H9 (cell line): ENCODE results near the gene TAAR8. TPM values are rescaled to one million over a fixed set of nuclear protein-coding genes. Genes with fewer than 3 reads are reported as not detected.

Experiments used
- DNase-seq: peaks from one replicate; pipeline ENCODE4 v3.0.0-alpha.2; 2017
- H2AFZ ChIP-seq: one replicate; pipeline ENCODE4 v1.6.1; 2013; ENCODE audit warnings: mild to moderate bottlenecking, low read length, control low read depth, moderate library complexity
- H2AK5ac ChIP-seq: 2 replicates; pipeline ENCODE4 v1.6.1; 2013; ENCODE audit warnings: low read length, control low read depth, mixed read lengths; ENCODE audit not compliant: insufficient read length
- H2BK120ac ChIP-seq: one replicate; pipeline ENCODE4 v1.6.1; 2013; ENCODE audit warnings: low read depth, mild to moderate bottlenecking, low read length, control low read depth, inconsistent platforms; ENCODE audit not compliant: poor library complexity, severe bottlenecking
- H2BK12ac ChIP-seq: 2 replicates; pipeline ENCODE4 v1.6.1; 2013; ENCODE audit warnings: low read length, control low read depth, mixed read lengths, low read depth; ENCODE audit not compliant: insufficient read length
- H2BK15ac ChIP-seq: 2 replicates; pipeline ENCODE4 v1.6.1; 2013; ENCODE audit warnings: low read depth, low read length, control low read depth
- H2BK20ac ChIP-seq: one replicate; pipeline ENCODE4 v1.6.1; 2013; ENCODE audit warnings: low read depth, mild to moderate bottlenecking, low read length, control low read depth, inconsistent platforms; ENCODE audit not compliant: poor library complexity, severe bottlenecking
- H2BK5ac ChIP-seq: 2 replicates; pipeline ENCODE4 v1.6.1; 2013; ENCODE audit warnings: low read length, control low read depth, mixed read lengths; ENCODE audit not compliant: insufficient read length
- H3K14ac ChIP-seq: 2 replicates; pipeline ENCODE4 v1.6.1; 2013; ENCODE audit warnings: low read length, control low read depth; ENCODE audit not compliant: insufficient read depth
- H3K18ac ChIP-seq: 2 replicates; pipeline ENCODE4 v1.6.1; 2013; ENCODE audit warnings: low read depth, mild to moderate bottlenecking, mixed read lengths, low read length, control low read depth; ENCODE audit not compliant: insufficient read length
- H3K23ac ChIP-seq: 2 replicates; pipeline ENCODE4 v1.6.1; 2013; ENCODE audit warnings: low read length, control low read depth, mixed read lengths, low read depth; ENCODE audit not compliant: insufficient read length
- H3K23me2 ChIP-seq: 2 replicates; pipeline ENCODE4 v1.6.1; 2013; ENCODE audit warnings: low read depth, mild to moderate bottlenecking, mixed read lengths, low read length, control low read depth; ENCODE audit not compliant: insufficient read length, poor library complexity, severe bottlenecking
- H3K27ac ChIP-seq: 2 replicates; pipeline ENCODE4 v1.5.1; 2013; ENCODE audit warnings: low read length, control low read depth, mixed read lengths, low read depth; ENCODE audit not compliant: insufficient read length
- H3K27me3 ChIP-seq: 2 replicates; pipeline ENCODE4 v1.6.1; 2013; ENCODE audit warnings: low read length, control low read depth, inconsistent platforms; ENCODE audit not compliant: insufficient read depth
- H3K4ac ChIP-seq: 2 replicates; pipeline ENCODE4 v1.6.1; 2013; ENCODE audit warnings: low read depth, mild to moderate bottlenecking, control low read depth, inconsistent platforms, low read length, moderate library complexity
- H3K4me1 ChIP-seq: 2 replicates; pipeline ENCODE4 v1.6.1; 2013; ENCODE audit warnings: low read length, control low read depth, inconsistent platforms; ENCODE audit not compliant: insufficient read depth
- H3K4me2 ChIP-seq: 2 replicates; pipeline ENCODE4 v1.6.1; 2013; ENCODE audit warnings: low read length, control low read depth, mixed read lengths; ENCODE audit not compliant: insufficient read length, insufficient read depth
- H3K56ac ChIP-seq: 2 replicates; pipeline ENCODE4 v1.6.1; 2013; ENCODE audit warnings: low read depth, mild to moderate bottlenecking, mixed read lengths, low read length, control low read depth; ENCODE audit not compliant: insufficient read length
- H3K79me1 ChIP-seq: 2 replicates; pipeline ENCODE4 v1.6.1; 2013; ENCODE audit warnings: low read depth, mild to moderate bottlenecking, moderate library complexity, low read length, control low read depth, inconsistent platforms; ENCODE audit not compliant: insufficient read depth, poor library complexity, severe bottlenecking
- H3K79me2 ChIP-seq: 2 replicates; pipeline ENCODE4 v1.6.1; 2013; ENCODE audit warnings: low read length, control low read depth, inconsistent platforms; ENCODE audit not compliant: insufficient read depth
- H3K9ac ChIP-seq: 2 replicates; pipeline ENCODE4 v1.6.1; 2013; ENCODE audit warnings: low read length, control low read depth, mixed read lengths; ENCODE audit not compliant: insufficient read length; ENCODE audit errors: extremely low read depth
- H3K9me3 ChIP-seq: one replicate; pipeline ENCODE4 v1.6.1; 2013; ENCODE audit warnings: low read depth, low read length, inconsistent platforms; ENCODE audit not compliant: control insufficient read depth
- H3T11ph ChIP-seq: one replicate; pipeline ENCODE4 v1.6.1; 2013; ENCODE audit warnings: mild to moderate bottlenecking, low read length, control low read depth, inconsistent platforms
- H4K20me1 ChIP-seq: one replicate; pipeline ENCODE4 v1.6.1; 2013; ENCODE audit not compliant: control insufficient read depth, insufficient read length, insufficient read depth
- H4K5ac ChIP-seq: 2 replicates; pipeline ENCODE4 v1.6.1; 2013; ENCODE audit warnings: low read depth, mild to moderate bottlenecking, mixed read lengths, low read length, control low read depth; ENCODE audit not compliant: insufficient read length
- H4K8ac ChIP-seq: replicated peaks from 2 replicates; pipeline ENCODE4 v1.6.1; 2013; ENCODE audit warnings: low read length, control low read depth, mixed read lengths, low read depth; ENCODE audit not compliant: insufficient read length
- H4K91ac ChIP-seq: 2 replicates; pipeline ENCODE4 v1.6.1; 2013; ENCODE audit warnings: low read depth, mild to moderate bottlenecking, moderate library complexity, mixed read lengths, low read length, control low read depth; ENCODE audit not compliant: insufficient read length
- H3K27ac Mint-ChIP-seq, 3 experiments: 2 replicates in 2 of 3; 3 replicates in 1 of 3; pipeline ENCODE4 v1.8.0; 2020 to 2021; ENCODE audit warnings: mixed read lengths in 3 of 3, mild to moderate bottlenecking in 1 of 3, moderate library complexity in 1 of 3
- H3K27me3 Mint-ChIP-seq: 2 replicates; pipeline ENCODE4 v1.8.0; 2021; ENCODE audit warnings: low read depth, mild to moderate bottlenecking, moderate library complexity, mixed read lengths
- H3K36me3 Mint-ChIP-seq, 3 experiments: 2 replicates in 2 of 3; 3 replicates in 1 of 3; pipeline ENCODE4 v1.8.0; 2020 to 2021; ENCODE audit warnings: low read depth in 3 of 3, mixed read lengths in 3 of 3; ENCODE audit not compliant: insufficient read depth in 1 of 3
- H3K4me1 Mint-ChIP-seq, 2 experiments: 2 replicates each; pipeline ENCODE4 v1.8.0; 2020; ENCODE audit warnings: mixed read lengths in 2 of 2
- H3K4me3 Mint-ChIP-seq, 2 experiments: 2 replicates in 1 of 2; 3 replicates in 1 of 2; pipeline ENCODE4 v1.8.0; 2020 to 2021; ENCODE audit warnings: mild to moderate bottlenecking in 2 of 2, mixed read lengths in 2 of 2, moderate library complexity in 1 of 2
- H3K9me3 Mint-ChIP-seq, 2 experiments: 2 replicates in 1 of 2; 3 replicates in 1 of 2; pipeline ENCODE4 v1.8.0; 2020; ENCODE audit warnings: mild to moderate bottlenecking in 2 of 2, mixed read lengths in 2 of 2, moderate library complexity in 1 of 2
- CTCF ChIP-seq: fragments of 200-600 bp; sonication (generic); conservative IDR thresholded peaks from 3 replicates; pipeline ENCODE4 v1.8.0; 2021; ENCODE audit warnings: antibody characterized with exemption, mild to moderate bottlenecking
- WGBS: extraction: QIAGEN DNeasy Blood & Tissue Kit; methylation state at CpG from one replicate; pipeline ENCODE4 v1.1.7; 2013; ENCODE audit warnings: missing lambda C conversion rate, low lambda C conversion rate, mixed read lengths; ENCODE audit not compliant: insufficient read length; ENCODE audit errors: extremely low coverage; 5-methylcytosine and 5-hydroxymethylcytosine counted together
- total RNA-seq: library from RNA; stranded (reverse); gene quantifications from 2 replicates; pipeline ENCODE4 v1.2.1, GENCODE V29; 2021

TAAR8 gene
- total RNA-seq, 1 experiment from 2014 or later, result not detected

GRCh38 chr6:132512638-132513632 is 39.5 kb upstream of the TAAR8 start, which contains the start of gene STX7:
Gene STX7, minus strand, starts transcription at chr6:132513116. Its CDS starts 9,586 bp downstream, at chr6:132503530.
- H3K23ac ChIP-seq, result no peak within 1 kb of the TSS
- peak within 1 kb of the TSS; percentile 91 to 97 for H3K4me3 Mint-ChIP-seq
- no peaks in the 10 kb centered on the region for H3K23me2 ChIP-seq
- peaks cover 3% of the 10 kb centered on the region for H3K79me1 ChIP-seq
- H3K27me3 ChIP-seq, result no peaks in the 10 kb centered on the region
- peak within 1 kb of the TSS; percentile 95 for H2AFZ ChIP-seq
- H2BK15ac ChIP-seq, result no peak within 1 kb of the TSS
- H2AK5ac ChIP-seq, result no peak within 1 kb of the TSS
- H3K4ac ChIP-seq, result no peak within 1 kb of the TSS
- H3K9ac ChIP-seq, result no peak within 1 kb of the TSS
- H3K27ac ChIP-seq, result no peak within 1 kb of the TSS
- no peak within 1 kb of the TSS for H4K8ac ChIP-seq
- H3K27me3 Mint-ChIP-seq, result peaks cover 13% of the 10 kb centered on the region
- no peak within 1 kb of the TSS for H4K5ac ChIP-seq
- no peaks in the 10 kb centered on the region for H3K9me3 Mint-ChIP-seq
- TF ChIP-seq CTCF, result no peak
- H3K9me3 ChIP-seq, result no peaks in the 10 kb centered on the region
- H3K4me1 Mint-ChIP-seq, result peaks cover 16% of the 10 kb centered on the region in 2 experiments
- H3K27ac Mint-ChIP-seq, result peak within 1 kb of the TSS; percentile 81 to 86 (median 85); a peak in 3 of 7 replicates
- H3K79me2 ChIP-seq, result peaks cover 4% of the 10 kb centered on the region; the same call in 1 of the 2 replicates
- H3K4me1 ChIP-seq, result no peaks in the 10 kb centered on the region; the same call in 1 of the 2 replicates
- no peak within 1 kb of the TSS for H2BK120ac ChIP-seq
- no peak within 1 kb of the TSS for H2BK5ac ChIP-seq
- no peak within 1 kb of the TSS for H3K56ac ChIP-seq
- no peak within 1 kb of the TSS for H3K18ac ChIP-seq
- DNase-seq, result peak; percentile 92
- H2BK20ac ChIP-seq, result no peak within 1 kb of the TSS
- H3K36me3 Mint-ChIP-seq, result peaks cover 0 to 8% (median 5%) of the 10 kb centered on the region in 3 experiments; a peak in 3 of 7 replicates
- no peaks in the 10 kb centered on the region for H4K20me1 ChIP-seq
- no CpG with 5 or more reads among the region's 67 CpGs for WGBS
- H3T11ph ChIP-seq, result no peak within 1 kb of the TSS
- H3K4me2 ChIP-seq, result peak within 1 kb of the TSS; percentile 78
- no peak within 1 kb of the TSS for H4K91ac ChIP-seq
- no peak within 1 kb of the TSS for H2BK12ac ChIP-seq
- H3K14ac ChIP-seq, result no peak within 1 kb of the TSS
